GM12865 (cell line): ENCODE measurements around the gene CCR4.
"Not testable (repeated sequence)": the region's sequence is repeated elsewhere in the genome, so short reads cannot be mapped to it uniquely, and the experiment has no call there.

Experiments used
- DNase-seq: peaks from one replicate; pipeline ENCODE4 v3.0.0; 2010; ENCODE audit warnings: low read depth
- H3K4me3 ChIP-seq: 2 replicates; pipeline ENCODE4 v1.5.1; 2011; ENCODE audit warnings: mild to moderate bottlenecking, low read depth, low read length, control low read depth
- CTCF ChIP-seq: IDR thresholded peaks from 2 replicates; pipeline ENCODE4 v1.5.1; 2011; ENCODE audit warnings: low read length, control low read depth, low read depth, inconsistent platforms; ENCODE audit not compliant: insufficient read depth; ENCODE audit errors: missing control alignments

The CCR4 gene

GRCh38 chr3:32963871-32964270 is 12.4 kb downstream of the CCR4 start:
- DNase-seq = no peak
- no peak overlapping the region for H3K4me3 ChIP-seq
- TF ChIP-seq CTCF = no peak

GRCh38 chr3:32964781-32965180 is 13.3 kb downstream of the CCR4 start:
- not testable (repeated sequence) for H3K4me3 ChIP-seq, DNase-seq

DNA sequence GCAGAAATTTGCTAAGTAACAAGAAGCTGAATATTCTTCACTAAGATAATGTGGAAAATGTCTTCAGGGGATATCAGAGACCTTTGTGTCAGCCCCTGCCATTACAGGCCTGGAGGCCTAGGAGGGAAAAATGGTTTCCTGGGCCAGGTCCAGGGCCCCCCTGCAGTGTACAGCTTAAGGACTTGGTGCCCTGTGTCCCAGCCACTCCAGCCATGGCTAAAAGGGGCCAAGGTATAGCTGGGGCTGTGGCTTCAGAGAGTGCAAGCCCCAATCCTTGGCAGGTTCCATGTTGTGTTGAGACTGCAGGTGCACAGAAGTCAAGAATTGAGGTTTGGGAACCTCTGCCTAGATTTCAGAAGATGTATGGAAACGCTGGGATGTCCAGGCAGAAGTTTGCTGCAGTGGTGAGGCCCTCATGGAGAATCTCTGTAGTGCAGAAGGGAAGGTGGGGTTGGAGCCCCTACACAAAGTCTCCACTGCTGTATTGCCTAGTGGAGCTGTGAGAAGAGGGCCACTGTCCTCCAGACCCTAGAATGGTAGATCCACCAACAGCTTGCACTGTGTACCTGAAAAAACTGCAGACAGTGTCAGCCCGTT is 14.3 kb downstream of the CCR4 start:
- not testable (repeated sequence) for DNase-seq

GRCh38 chr3:32966627-32967026 is 15.2 kb downstream of the CCR4 start:
- H3K4me3 ChIP-seq, DNase-seq: not testable (repeated sequence)

More for the DNA sequence above, 14.3 kb downstream of the CCR4 start:
- H3K4me3 ChIP-seq = not testable (repeated sequence)

- H3K4me3 ChIP-seq = no peak overlapping the region
- no peak for DNase-seq
- TF ChIP-seq CTCF = no peak
Measured at GRCh38 chr3:32968166-32968919, 16.9 kb downstream of the CCR4 start.

DNA sequence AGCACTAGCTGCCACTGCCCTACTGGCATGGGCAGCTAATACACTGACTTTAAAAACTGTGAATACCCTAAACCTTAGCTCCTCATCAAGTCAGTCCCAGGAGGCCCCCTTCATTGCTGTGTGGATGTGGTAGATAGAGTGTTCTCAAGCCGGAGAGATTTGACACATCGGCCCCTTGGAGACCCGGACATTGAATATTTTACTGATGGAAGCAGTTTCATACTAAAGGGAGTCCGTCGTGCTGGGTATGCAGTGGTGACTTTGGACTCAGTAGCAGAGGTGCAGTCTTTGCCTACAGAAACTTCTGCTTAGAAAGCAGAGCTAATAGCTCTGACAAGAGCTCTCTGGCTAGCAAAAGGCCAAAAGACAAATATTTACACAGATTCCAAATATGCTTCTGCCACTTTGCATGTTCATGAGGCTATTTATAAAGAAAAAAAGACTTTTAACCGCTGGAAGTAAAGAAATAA is 17.5 kb downstream of the CCR4 start:
- no peak overlapping the region for H3K4me3 ChIP-seq
- no peak for DNase-seq
- TF ChIP-seq CTCF = no peak

DNA sequence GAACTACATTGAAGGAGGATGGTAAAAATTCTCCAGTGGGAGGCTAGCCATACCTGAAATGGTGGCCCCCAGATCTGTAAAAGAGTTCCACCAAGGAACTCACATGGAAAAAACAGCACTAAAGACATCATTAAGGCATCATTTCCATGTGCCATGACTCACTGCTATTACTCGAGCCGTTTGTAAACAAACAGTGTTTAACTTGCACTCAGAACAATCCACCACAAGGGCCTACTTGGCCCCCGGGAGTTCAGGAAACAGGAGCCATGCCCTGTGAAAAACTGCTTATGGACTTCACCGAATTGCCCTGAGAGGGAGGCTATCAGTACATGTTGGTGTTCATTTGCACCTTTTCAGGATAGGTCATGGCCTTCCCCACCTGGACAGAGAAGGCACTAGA is 18.2 kb downstream of the CCR4 start:
- no peak overlapping the region for H3K4me3 ChIP-seq
- DNase-seq = no peak
- TF ChIP-seq CTCF = no peak

- H3K4me3 ChIP-seq, DNase-seq: not testable (repeated sequence)
Measured at GRCh38 chr3:32971291-32971690, 19.8 kb downstream of the CCR4 start.

GRCh38 chr3:32972482-32973146 is 21.2 kb downstream of the CCR4 start:
- TF ChIP-seq CTCF = no peak
- H3K4me3 ChIP-seq = no peak overlapping the region
- DNase-seq = no peak
